Right ventricle myocardium superior (tissue), 1 donor: Measurements from ENCODE around the gene FCHSD2. TPM values are rescaled to one million over a fixed set of nuclear protein-coding genes. Genes with fewer than 3 reads are reported as not detected.

Source experiments
- ATAC-seq: fragments of 200-7000 bp; cut with Tn5 transposase; one replicate; pipeline ENCODE4 v1.9.1; 2020; ENCODE audit warnings: mild to moderate bottlenecking; ENCODE audit not compliant: poor library complexity
- DNase-seq: peaks from one replicate; pipeline ENCODE4 v3.0.0-alpha.2; 2020
- intact Hi-C: fragments of 100-400 bp; cut with DNase I; formaldehyde crosslinking; loops from one replicate; pipeline ENCODE4 v1.11.2; 2022
- total RNA-seq: library from RNA; stranded (reverse); fragmentation: NEBNext Ultra II Directional; extraction: Animal tissue kit (Norgen Biotek cat#: 25700); gene quantifications from one replicate; pipeline ENCODE4 v1.2.1, GENCODE V29; 2021
- donor health status: DM: no; HTN: yes; CAD: no; lungs with severe emphysema.

FCHSD2 gene
- total RNA-seq, 1 donor from 2014 or later: 40.4 TPM

DNA sequence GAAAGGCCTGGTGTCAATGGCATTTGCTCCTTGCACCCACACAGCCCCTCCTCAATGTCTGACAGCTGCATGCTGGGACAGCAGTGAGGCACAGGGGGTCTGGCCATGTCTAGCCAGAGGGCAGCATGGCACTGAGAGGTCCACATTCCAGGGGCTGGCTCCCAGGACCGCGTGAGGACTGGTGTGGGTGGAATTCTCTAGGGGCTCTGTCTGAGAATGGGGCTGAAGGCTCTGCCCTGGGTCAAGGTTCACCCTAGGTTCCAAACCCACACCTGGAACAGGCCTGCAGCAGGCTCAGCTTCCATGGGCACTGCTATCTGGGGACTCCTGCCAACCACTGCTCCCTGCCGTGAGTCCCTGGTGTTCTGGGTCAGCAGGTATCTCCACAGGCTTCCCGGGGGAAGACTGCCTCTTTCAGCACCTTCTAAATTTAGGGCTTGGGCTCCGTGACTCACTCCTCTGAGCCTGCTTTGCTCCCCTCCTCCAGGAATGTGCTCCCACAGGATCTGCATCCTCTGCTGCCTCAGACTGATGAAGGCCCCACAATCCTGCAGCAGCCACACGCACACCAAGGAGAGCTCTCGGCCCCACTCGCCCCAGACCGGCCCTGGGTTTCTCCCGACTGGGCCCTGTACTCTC is 352.5 kb downstream of the FCHSD2 start:
- DNase-seq (peak; percentile 70), ATAC-seq (peak; percentile 50)
- intact Hi-C loops: loop anchor here (5.0 kb wide), 1 partner anchor 62 kb away; no protein-coding TSS in a partner anchor

DNA sequence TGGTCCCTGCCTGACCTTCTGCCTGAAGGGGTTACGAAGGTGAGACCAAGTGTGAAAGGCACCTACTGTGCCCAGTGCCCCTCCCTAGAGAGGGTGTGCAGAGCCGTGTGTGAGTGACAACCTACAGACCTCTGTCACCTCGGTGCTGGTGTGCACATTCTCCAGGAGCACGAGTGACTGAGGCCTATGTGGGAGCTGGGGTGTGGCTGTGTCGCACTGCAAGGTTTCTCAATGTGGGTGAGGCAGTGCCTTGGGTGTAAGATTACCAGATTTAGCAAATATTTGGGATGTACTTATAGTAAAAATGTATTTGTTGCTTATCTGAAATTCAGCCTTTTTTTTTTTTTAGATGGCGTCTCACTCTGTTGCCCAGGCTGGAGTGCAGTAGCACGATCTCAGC is 353.9 kb downstream of the FCHSD2 start:
- ATAC-seq (no peak), DNase-seq (no peak)
- intact Hi-C loops: no loop called here

DNA sequence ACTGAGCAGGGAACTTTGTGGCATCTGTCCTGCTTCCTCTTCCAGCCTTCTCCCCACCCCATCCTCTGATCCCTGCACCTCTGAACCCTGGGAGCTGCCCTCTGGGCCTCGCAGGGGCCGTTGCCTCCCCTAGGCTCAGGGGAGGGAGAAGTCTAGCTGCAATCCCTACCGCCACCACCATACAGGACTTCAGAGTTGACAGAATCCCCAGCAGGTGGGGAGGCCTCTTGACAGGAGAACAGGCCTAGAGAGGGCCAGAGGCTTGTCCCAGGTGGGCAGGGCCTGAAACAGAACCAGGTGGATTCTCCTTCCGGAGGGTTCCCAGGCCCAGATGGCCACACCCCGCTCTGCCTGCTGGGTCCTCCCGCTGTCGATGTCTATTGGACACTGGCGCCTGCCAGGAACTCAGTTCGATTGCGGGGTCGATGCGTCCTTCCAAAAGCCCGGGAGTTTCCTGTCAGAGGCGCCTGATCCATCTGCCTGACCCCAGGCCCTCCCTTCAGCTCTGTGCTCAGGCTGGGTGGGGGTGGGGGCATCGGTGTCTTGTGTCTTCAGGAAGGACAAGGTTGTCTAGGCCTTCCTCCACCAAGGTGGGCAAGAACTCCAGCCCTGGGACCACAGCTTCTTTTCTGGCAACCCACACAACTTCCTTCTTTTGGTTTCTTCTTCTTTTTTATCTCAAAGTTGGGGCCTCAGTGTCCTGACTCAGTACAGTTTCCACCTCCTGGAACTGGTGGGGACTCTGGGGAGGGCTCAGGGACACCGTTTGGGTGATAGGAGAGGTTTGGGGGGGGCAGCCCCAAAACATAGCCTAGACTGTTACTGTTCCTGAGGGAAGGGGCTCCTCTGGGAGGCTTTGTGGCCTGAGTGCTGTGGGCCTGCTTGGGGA is 354.7 kb downstream of the FCHSD2 start:
- intact Hi-C loops: no loop called here
- DNase-seq: peak; percentile 50
- ATAC-seq: no peak

Other genes with a start within 250 kb of the FCHSD2 start
- 22.5 TPM for gene P2RY2, start 76.0 kb upstream of the FCHSD2 start, total RNA-seq
- gene P2RY6, start 130.0 kb upstream of the FCHSD2 start, total RNA-seq: 2.1 TPM
- 51.5 TPM for gene ARHGEF17, start 166.0 kb upstream of the FCHSD2 start, total RNA-seq
- 1.3 TPM for gene RELT, start 234.1 kb upstream of the FCHSD2 start, total RNA-seq